Dorsolateral prefrontal cortex (tissue), 118 donors: ENCODE results near the gene DLX2. TPM values are rescaled to one million over a fixed set of nuclear protein-coding genes. Genes with fewer than 3 reads are reported as not detected.

Source experiments
- total RNA-seq, 120 experiments: library from RNA; stranded (reverse); gene quantifications; one replicate each; pipeline versions ENCODE4 v1.2.3 to v1.2.4, GENCODE V29; 2022

Gene DLX2
- total RNA-seq, 120 experiments from 2014 or later = 0.39 to 4.2 (median 1.8) TPM

Other genes with a start within 250 kb of the DLX2 start
- gene SLC25A12, start 208.7 kb downstream of the DLX2 start, total RNA-seq = 100 to 1,000 TPM in 71 of 120 experiments, 10 to 100 TPM in 49; 37.2 to 159 (median 105) TPM
- 10 to 100 TPM; 13.9 to 33.5 (median 22.1) TPM for gene HAT1, start 180.4 kb downstream of the DLX2 start, total RNA-seq
- 10 to 100 TPM in 48 of 120 experiments, 1 to 10 TPM in 72; 5.8 to 17.9 (median 9.4) TPM for gene METAP1D, start 102.9 kb downstream of the DLX2 start, total RNA-seq
- 10 to 100 TPM in 53 of 120 experiments, 1 to 10 TPM in 67; 1.5 to 24.3 (median 9.6) TPM for gene DLX1, start 17.4 kb downstream of the DLX2 start, total RNA-seq